Activated CD4-positive, alpha-beta memory T cell treated with anti-CD3 and anti-CD28 coated beads for 36 hours (primary cell): ENCODE data around the gene RNPEPL1. TPM values are rescaled to one million over a fixed set of nuclear protein-coding genes. Genes with fewer than 3 reads are reported as not detected.
A peak's percentile ranks its signal among the peaks of the same experiment; 100 is the strongest.
"Not testable (repeated sequence)": the region's sequence is repeated elsewhere in the genome, so short reads cannot be mapped to it uniquely, and the experiment has no call there.

ENCODE experiments used
- CTCF ChIA-PET: fragments of 350-600 bp; sonication (Branson Sonifier 250); formaldehyde crosslinking; loops from one replicate; lab custom pipeline; 2021; ENCODE audit warnings: antibody characterized with exemption, inconsistent platforms; lab: Charles Lee
- POLR2A ChIA-PET: fragments of 350-600 bp; sonication (Branson Sonifier 250); formaldehyde crosslinking; loops from one replicate; lab custom pipeline; 2021; ENCODE audit warnings: antibody characterized with exemption; lab: Charles Lee
- DNase-seq: peaks from one replicate; pipeline ENCODE4 v3.0.0-alpha.2; 2020
- H3K27ac Mint-ChIP-seq: one replicate; pipeline ENCODE4 v1.8.0; 2021; ENCODE audit warnings: mixed read lengths
- H3K27me3 Mint-ChIP-seq: one replicate; pipeline ENCODE4 v1.8.0; 2021; ENCODE audit warnings: mixed read lengths
- H3K36me3 Mint-ChIP-seq: one replicate; pipeline ENCODE4 v1.8.0; 2021; ENCODE audit warnings: mixed read lengths
- H3K4me1 Mint-ChIP-seq: one replicate; pipeline ENCODE4 v1.8.0; 2021; ENCODE audit warnings: low read depth, mixed read lengths
- H3K4me3 Mint-ChIP-seq: one replicate; pipeline ENCODE4 v1.8.0; 2021; ENCODE audit warnings: mild to moderate bottlenecking, mixed read lengths
- H3K9me3 Mint-ChIP-seq: one replicate; pipeline ENCODE4 v1.8.0; 2021; ENCODE audit warnings: mixed read lengths
- intact Hi-C: fragments of 100-400 bp; cut with micrococcal nuclease; formaldehyde crosslinking; loops from one replicate; pipeline ENCODE4 v1.15.1; 2023
- total RNA-seq, 2 experiments: library from RNA; stranded (reverse); gene quantifications; one replicate each; pipeline ENCODE4 v1.2.3, GENCODE V29; 2021

Gene RNPEPL1
- total RNA-seq, 2 experiments from 2014 or later: 55.2 to 56.0 TPM

DNA sequence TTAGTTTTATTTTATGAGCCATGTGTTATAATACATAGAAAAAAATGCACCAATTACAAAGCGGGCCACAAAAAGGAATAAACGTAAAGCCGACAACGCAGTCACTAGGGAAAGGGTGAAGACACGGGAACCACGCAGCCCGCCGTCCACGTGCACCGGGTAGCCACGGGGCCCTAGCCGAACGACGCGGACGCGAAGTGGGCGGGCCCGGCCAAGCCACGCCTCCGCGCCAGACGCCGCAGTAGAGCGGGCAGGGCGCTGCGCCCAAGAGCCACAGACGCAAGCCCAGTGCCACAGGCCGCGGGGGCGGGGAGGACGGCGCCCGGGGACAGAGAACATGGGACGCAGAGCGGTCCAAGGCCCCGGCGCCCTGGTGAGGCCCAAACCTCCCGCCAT, 8.2 kb upstream of the RNPEPL1 start, which contains the start of gene DUSP28:
Gene DUSP28 (plus strand): TSS at position 274 of the 396 bp plus-strand sequence. CDS start 328 bp downstream, outside the sequence.
- H3K36me3 Mint-ChIP-seq: peaks cover 40% of the 10 kb centered on the region
- H3K27ac Mint-ChIP-seq: peak within 1 kb of the TSS; percentile 89
- peak; percentile 93 for DNase-seq
- CTCF ChIA-PET: interaction anchor here (1.1 to 2.9 kb wide), 5 partner anchors 9 to 46 kb away, joined by 4 to 18 read pairs (median 5); partner anchors contain the start of gene CAPN10
- POLR2A ChIA-PET: interaction anchor here (0.9 to 2.2 kb wide), 6 partner anchors 11 to 590 kb away, joined by 3 to 34 read pairs (median 4); partner anchors contain the start of genes CAPN10 and PASK
- intact Hi-C loops: loop anchor here (1.0 to 10.0 kb wide), 6 partner anchors 48 to 1295 kb away; partner anchors contain the start of genes COPS9, HDAC4, NDUFA10 and PDCD1
- H3K4me1 Mint-ChIP-seq: peaks cover 70% of the 10 kb centered on the region
- H3K9me3 Mint-ChIP-seq: no peaks in the 10 kb centered on the region
- H3K27me3 Mint-ChIP-seq: no peaks in the 10 kb centered on the region
- peak within 1 kb of the TSS; percentile 88 for H3K4me3 Mint-ChIP-seq

DNA sequence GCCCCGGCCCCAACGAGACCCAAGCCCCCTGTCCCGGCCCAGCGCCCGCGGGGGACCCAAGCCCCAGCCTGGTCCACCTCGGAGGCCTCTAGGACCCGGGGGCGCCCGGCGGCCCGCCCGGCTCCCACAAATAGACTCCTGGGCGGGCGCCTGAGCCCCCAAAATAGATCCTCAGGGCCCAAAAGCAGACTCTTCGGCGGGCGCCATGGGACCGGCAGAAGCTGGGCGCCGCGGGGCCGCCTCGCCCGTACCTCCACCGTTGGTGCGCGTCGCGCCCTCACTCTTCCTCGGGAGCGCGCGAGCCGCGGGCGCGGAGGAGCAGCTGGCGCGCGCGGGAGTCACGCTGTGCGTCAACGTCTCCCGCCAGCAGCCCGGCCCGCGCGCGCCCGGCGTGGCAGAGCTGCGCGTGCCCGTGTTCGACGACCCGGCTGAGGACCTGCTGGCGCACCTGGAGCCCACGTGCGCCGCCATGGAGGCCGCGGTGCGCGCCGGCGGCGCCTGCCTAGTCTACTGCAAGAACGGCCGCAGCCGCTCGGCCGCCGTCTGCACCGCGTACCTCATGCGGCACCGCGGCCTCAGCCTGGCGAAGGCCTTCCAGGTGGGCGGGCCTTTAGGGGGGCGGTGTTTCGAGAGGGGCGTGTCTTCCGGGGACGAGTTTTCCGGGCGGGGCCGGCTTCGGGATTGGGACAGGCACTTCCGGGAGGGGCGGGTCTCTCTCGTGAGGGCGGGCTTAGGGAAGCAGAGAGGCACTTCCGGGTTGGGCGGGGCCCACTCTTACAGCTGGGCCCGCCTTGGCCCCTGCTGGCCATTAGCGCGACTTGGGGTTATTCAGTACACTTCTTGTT, 7.6 kb upstream of the RNPEPL1 start:
- peak overlapping the region; percentile 88 for H3K4me3 Mint-ChIP-seq
- peak; percentile 100 for DNase-seq
- H3K27me3 Mint-ChIP-seq: no peaks in the 10 kb centered on the region
- ChIA-PET CTCF (interaction anchor here (1.1 to 2.9 kb wide), 4 partner anchors 9 to 26 kb away, joined by 4 to 18 read pairs (median 8); partner anchors contain the start of gene CAPN10), POLR2A (interaction anchor here (0.9 to 2.2 kb wide), 7 partner anchors 11 to 589 kb away, joined by 3 to 34 read pairs (median 4); partner anchors contain the start of genes CAPN10 and PASK)
- peaks cover 40% of the 10 kb centered on the region for H3K36me3 Mint-ChIP-seq
- peak overlapping the region; percentile 89 for H3K27ac Mint-ChIP-seq
- intact Hi-C loops: loop anchor here (1.0 to 10.0 kb wide), 8 partner anchors 19 to 1294 kb away; partner anchors contain the start of genes CAPN10, COPS9, HDAC4 and NDUFA10
- H3K4me1 Mint-ChIP-seq: peaks cover 75% of the 10 kb centered on the region
- H3K9me3 Mint-ChIP-seq: no peaks in the 10 kb centered on the region

- Mint-ChIP-seq H3K36me3 (peaks cover 40% of the 10 kb centered on the region), H3K4me3 (peak overlapping the region; percentile 88), H3K27me3 (no peaks in the 10 kb centered on the region), H3K27ac (peak overlapping the region; percentile 89), H3K9me3 (no peaks in the 10 kb centered on the region), H3K4me1 (peaks cover 72% of the 10 kb centered on the region)
- ChIA-PET POLR2A (interaction anchor here (1.1 to 2.2 kb wide), 7 partner anchors 10 to 588 kb away, joined by 3 to 34 read pairs (median 6); partner anchors contain the start of genes CAPN10 and PASK), CTCF (interaction anchor here (1.4 to 2.9 kb wide), 3 partner anchors 19 to 25 kb away, joined by 4 to 18 read pairs (median 12); partner anchors contain the start of gene CAPN10)
- intact Hi-C loops: loop anchor here (1.0 to 10.0 kb wide), 7 partner anchors 18 to 1293 kb away; partner anchors contain the start of genes CAPN10, COPS9, HDAC4 and NDUFA10
- DNase-seq: peak; percentile 55
These were observed 6.8 kb upstream of the RNPEPL1 start for GRCh38 chr2:240561325-240561971.

DNA sequence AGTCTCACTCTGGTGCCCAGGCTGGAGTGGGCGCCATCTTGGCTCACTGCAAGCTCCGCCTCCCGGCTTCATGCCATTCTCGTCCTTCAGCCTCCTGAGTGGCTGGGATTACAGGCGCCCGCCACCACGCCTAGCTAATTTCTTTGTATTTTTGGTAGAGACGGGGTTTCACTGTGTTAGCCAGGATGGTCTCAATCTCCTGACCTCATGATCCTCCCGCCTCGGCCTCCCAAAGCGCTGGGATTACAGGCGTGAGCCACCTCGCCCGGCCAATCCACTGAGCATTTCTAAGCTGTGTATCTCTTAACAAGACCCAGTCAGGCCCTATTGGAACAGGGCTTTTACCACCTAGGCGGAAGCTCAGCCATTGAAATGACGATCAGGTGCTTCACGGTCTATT, 5.1 kb upstream of the RNPEPL1 start:
- H3K9me3 Mint-ChIP-seq, DNase-seq, H3K4me3 Mint-ChIP-seq, H3K27me3 Mint-ChIP-seq: not testable (repeated sequence)
- CTCF ChIA-PET: interaction anchor here (4.9 kb wide), 1 partner anchor 23 kb away, joined by 89 read pairs; the partner anchor contains the start of gene CAPN10
- Mint-ChIP-seq H3K27ac (peak overlapping the region; percentile 98), H3K4me1 (peaks cover 63% of the 10 kb centered on the region), H3K36me3 (peaks cover 40% of the 10 kb centered on the region)
- intact Hi-C loops: loop anchor here (5.0 to 10.0 kb wide), 5 partner anchors 51 to 1292 kb away; partner anchors contain the start of genes COPS9, HDAC4, NDUFA10 and PDCD1
- POLR2A ChIA-PET: interaction anchor here (0.6 to 4.1 kb wide), 2 partner anchors 9 to 24 kb away, joined by 3 to 57 read pairs; partner anchors contain the start of gene CAPN10

GRCh38 chr2:240563951-240564560, 4.2 kb upstream of the RNPEPL1 start:
- ChIA-PET CTCF (interaction anchor here (2.7 to 4.9 kb wide), 3 partner anchors 15 to 58 kb away, joined by 8 to 89 read pairs (median 58); partner anchors contain the start of gene CAPN10), POLR2A (interaction anchor here (4.1 kb wide), 1 partner anchor 23 kb away, joined by 57 read pairs; the partner anchor contains the start of gene CAPN10)
- Mint-ChIP-seq H3K27me3 (no peaks in the 10 kb centered on the region), H3K4me1 (peaks cover 55% of the 10 kb centered on the region), H3K4me3 (peak overlapping the region; percentile 93), H3K9me3 (no peaks in the 10 kb centered on the region), H3K27ac (peak overlapping the region; percentile 98), H3K36me3 (peaks cover 36% of the 10 kb centered on the region)
- intact Hi-C loops: loop anchor here (5.0 to 10.0 kb wide), 5 partner anchors 52 to 1291 kb away; partner anchors contain the start of genes COPS9, HDAC4, NDUFA10 and PDCD1
- DNase-seq: no peak

DNA sequence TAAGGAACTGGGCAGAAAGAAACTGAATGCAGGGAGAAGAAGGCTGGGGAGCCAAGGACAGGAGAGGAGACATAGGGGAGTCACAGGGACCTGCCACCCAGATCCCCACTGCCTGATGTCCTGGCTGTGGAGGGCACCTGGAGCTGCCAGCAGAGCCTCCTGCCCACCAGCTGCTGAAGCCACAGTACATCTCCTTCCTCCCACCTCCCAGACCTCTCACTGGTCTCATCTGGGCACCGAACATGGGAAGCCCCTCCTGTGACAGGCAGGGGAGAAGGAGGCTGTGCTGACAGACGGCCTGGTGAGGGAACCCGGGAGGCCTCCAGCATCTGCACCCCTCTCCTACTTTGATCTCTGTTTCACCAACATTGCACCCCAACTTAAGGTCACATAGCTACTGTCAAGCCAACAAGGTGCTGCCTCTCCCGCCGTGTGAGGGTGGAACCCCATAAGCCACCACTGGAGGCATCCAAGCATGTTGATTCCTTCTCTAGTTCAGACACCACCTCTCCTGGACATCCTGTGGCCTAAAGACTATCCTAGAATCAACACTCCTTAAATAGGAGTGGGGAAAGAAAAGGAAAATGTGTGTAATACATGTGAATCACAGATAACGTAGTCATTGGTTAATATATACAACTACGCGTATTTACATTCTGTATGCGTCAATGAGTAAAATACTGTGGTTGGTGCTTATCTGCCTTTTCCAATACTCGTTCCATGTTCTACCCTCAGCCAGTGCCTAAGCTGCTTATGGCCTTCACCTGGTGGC, 3.5 kb upstream of the RNPEPL1 start:
- Mint-ChIP-seq H3K4me3 (peak overlapping the region; percentile 93), H3K4me1 (peaks cover 54% of the 10 kb centered on the region), H3K27me3 (no peaks in the 10 kb centered on the region), H3K36me3 (peaks cover 34% of the 10 kb centered on the region), H3K27ac (peak overlapping the region; percentile 98), H3K9me3 (no peaks in the 10 kb centered on the region)
- peak; percentile 70 for DNase-seq
- ChIA-PET CTCF (interaction anchor here (0.7 to 4.9 kb wide), 6 partner anchors 10 to 57 kb away, joined by 3 to 89 read pairs (median 17); partner anchors contain the start of gene CAPN10), POLR2A (interaction anchor here (2.4 to 4.1 kb wide), 3 partner anchors 15 to 57 kb away, joined by 26 to 57 read pairs (median 26); partner anchors contain the start of gene CAPN10)
- intact Hi-C loops: loop anchor here (1.0 to 10.0 kb wide), 11 partner anchors 15 to 1290 kb away; partner anchors contain the start of genes CAPN10, COPS9, FARP2 and HDAC4

- intact Hi-C loops: loop anchor here (1.0 to 10.0 kb wide), 13 partner anchors 7 to 1289 kb away; partner anchors contain the start of genes CAPN10, COPS9, FARP2 and HDAC4
- peak; percentile 95 for DNase-seq
- H3K36me3 Mint-ChIP-seq: peaks cover 34% of the 10 kb centered on the region
- H3K9me3 Mint-ChIP-seq: no peaks in the 10 kb centered on the region
- ChIA-PET CTCF (interaction anchor here (0.7 to 4.9 kb wide), 14 partner anchors 9 to 750 kb away, joined by 3 to 89 read pairs (median 4); partner anchors contain the start of genes CAPN10, HDLBP and SEPTIN2), POLR2A (interaction anchor here (0.9 to 4.1 kb wide), 6 partner anchors 7 to 59 kb away, joined by 4 to 57 read pairs (median 15); partner anchors contain the start of genes ANKMY1, CAPN10 and GPR35)
- peak overlapping the region; percentile 93 for H3K4me3 Mint-ChIP-seq
- H3K27ac Mint-ChIP-seq: peak overlapping the region; percentile 98
- H3K4me1 Mint-ChIP-seq: peaks cover 58% of the 10 kb centered on the region
- no peaks in the 10 kb centered on the region for H3K27me3 Mint-ChIP-seq
These were observed 2.7 kb upstream of the RNPEPL1 start for GRCh38 chr2:240565333-240566202.

GRCh38 chr2:240566203-240567136, 1.8 kb upstream of the RNPEPL1 start:
- Mint-ChIP-seq H3K27ac (peak overlapping the region; percentile 98), H3K4me1 (peaks cover 64% of the 10 kb centered on the region), H3K9me3 (no peaks in the 10 kb centered on the region), H3K36me3 (peaks cover 32% of the 10 kb centered on the region), H3K27me3 (no peaks in the 10 kb centered on the region), H3K4me3 (peak overlapping the region; percentile 93)
- intact Hi-C loops: loop anchor here (1.0 to 10.0 kb wide), 10 partner anchors 8 to 1288 kb away; partner anchors contain the start of genes COPS9, FARP2, HDAC4 and HDLBP
- POLR2A ChIA-PET: interaction anchor here (0.9 to 4.1 kb wide), 6 partner anchors 8 to 58 kb away, joined by 4 to 57 read pairs (median 15); partner anchors contain the start of genes ANKMY1, CAPN10 and GPR35
- peak; percentile 96 for DNase-seq
- CTCF ChIA-PET: interaction anchor here (0.7 to 4.9 kb wide), 12 partner anchors 10 to 749 kb away, joined by 3 to 89 read pairs (median 4); partner anchors contain the start of genes CAPN10, HDLBP and SEPTIN2
